NCI-H526 (cell line): ENCODE results near the gene ZFP92.

ENCODE experiments used
- DNase-seq, 2 experiments: peaks; one replicate each; lab custom pipeline; 2025; lab: John Stamatoyannopoulos, UW

Gene ZFP92

DNA sequence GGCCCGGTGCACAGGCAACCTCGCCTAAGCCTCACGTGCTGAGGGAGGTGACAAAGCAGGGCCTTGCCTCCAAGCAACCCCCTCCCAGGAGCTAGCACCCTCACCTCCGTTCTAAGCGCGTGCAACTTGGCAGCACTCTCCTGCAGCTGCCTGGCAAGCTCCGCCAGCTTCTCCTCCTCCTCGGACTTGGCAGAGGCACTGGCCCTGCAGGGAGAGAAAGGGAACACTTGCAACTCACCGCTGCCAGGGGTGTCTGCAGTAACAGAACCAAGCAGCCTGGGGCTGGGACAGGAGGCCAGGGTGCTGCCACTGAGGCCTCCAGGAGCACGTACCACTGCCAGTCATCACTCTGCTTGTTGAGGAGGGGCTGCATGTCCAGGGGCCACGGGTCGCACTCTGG is 44.9 kb downstream of the ZFP92 start:
- DNase-seq = no peak

DNA sequence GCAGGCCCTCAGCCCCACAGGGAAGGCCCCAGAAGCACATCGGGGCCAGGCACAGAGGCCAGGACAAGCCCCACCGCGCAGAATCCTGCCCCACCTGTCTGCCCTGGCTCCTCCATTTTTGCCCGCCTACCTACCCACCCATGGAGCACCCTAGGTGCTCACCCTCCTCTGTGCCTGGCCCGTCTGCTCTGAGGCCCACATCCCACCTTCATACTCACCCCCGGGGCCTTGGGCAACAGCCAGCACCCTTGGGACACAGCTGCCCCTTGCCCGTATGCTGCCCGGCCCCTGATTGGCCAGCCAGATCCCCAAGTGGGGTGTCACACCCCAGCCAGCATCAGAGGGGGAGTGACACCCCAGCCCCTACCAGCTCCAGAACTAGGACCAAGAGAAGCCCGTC is 45.4 kb downstream of the ZFP92 start:
- DNase-seq = no peak

DNA sequence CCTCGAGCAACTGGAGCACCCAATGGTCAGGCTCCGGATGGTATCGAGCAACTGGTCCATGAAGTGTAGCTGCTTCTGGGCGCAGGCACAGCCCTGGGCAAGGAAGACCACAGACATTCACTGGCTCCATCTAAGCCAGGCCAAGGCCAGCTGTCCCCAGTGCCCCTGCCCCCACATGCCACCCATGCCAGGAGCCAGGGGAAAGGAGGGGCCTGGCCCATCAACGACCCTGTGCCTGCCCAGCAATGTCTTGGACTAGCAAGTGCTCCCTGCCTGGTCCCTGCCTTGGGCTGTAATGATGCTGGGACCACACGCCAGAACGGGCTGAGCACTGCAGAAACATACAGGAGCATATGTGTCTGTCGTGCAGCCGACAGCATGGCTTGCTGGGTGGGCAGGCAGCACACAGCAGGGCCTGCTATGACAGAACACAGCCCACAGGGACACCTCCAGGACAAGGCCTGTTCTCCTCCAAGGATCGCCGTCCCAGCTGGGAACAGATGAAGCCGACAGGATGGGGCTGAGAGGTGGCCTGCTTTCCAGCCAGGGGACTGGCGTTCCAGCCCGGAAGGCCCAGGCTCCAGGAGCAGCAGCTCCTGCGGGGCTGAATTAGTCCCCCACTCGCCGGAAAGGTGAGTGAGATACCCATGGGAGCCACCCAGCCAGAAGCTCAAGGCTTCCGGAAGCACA is 46.0 kb downstream of the ZFP92 start:
- DNase-seq = no peak

DNA sequence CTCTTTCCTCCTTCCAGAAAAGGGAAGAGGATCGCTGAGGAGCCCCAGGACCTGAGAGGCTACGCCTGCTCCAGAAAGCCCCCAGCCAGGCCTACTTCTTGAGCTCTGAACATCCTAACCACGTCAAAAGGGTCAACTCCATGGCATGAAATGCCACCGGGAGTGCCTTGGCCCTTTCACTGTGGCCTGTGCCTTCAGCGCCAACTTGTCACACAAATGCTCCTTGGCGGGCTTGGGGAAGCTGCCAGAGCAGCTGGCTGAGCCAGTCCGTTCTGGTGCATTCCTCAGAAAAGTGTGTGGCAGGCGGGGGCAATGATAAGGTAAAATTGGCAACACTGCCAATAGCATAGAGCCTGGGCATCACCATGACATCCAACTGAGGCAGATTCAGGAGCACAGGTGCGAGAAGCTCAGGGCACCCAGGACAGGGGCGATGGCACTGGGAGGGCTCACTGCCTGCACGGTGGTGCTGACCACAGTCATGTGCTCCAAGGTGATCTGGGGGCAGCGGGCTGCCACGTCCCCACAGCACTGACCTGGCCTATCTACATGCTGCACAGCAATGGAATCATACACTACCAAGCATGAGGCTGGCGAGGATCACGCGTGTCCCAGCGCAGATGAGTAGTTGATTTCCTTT is 46.7 kb downstream of the ZFP92 start:
- DNase-seq = no peak

DNA sequence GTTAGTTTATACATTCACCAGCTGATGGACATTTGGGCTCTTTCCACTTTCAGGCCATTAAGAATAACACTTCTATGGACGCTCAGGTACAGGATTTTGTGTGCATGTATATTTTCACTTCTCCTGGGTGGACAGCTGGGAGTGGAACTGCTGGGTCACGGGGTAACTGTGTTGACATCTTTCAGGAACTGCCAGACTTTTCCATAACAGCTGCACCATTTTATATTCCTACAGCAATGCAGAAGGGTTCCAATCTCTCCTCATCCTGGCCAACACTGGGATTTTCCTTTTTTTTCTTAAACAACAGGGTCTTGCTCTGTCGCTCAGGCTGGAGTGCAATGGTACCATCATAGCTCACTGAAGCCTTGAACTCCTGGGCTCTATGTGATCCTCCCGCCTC is 47.2 kb downstream of the ZFP92 start:
- no peak for DNase-seq

DNA sequence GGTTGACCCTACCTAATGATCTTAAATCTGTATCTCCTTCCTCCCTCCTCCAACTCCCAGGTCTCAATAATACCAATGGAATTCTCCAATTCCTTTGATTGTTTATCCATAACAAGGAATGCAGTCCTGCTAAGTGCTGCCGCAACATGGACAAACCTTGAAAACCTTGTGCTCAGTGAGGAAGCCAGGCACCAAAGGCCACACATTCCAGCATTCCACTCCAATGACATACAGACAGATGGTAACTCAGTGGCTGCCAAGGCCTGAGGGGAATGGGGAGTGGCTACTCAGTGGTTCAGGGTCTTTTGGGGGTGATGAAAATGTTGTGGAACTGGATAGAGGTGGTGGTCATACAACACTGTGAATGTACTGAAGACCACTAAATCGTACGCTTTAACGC is 48.7 kb downstream of the ZFP92 start:
- no peak for DNase-seq

DNA sequence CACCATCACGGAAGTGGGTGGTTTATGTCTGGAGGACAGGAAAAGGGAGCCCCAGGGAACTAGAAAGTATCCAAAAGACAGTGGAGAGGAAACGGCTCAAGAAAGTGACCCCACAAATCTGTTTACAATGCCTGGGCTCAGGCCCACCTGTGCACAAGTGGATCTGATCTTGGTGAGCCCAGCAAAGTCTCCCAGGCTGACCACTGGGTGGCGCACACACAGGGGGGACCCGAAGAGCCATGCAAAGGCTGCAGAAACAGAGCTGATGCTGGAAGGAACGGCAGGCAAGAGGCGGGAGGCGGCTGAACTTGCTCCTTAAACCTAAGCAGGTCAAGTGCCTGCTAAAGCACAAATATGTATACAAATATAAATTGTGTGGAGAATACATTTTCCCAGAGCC is 49.6 kb downstream of the ZFP92 start:
- peak; percentile 60 to 74 for DNase-seq
